Fibroblast of skin of left biceps (primary cell): ENCODE data around the gene MYEOV.

Source experiments
- DNase-seq, 2 experiments: peaks; one replicate each; pipeline ENCODE4 v3.0.0-alpha.2; 2013; ENCODE audit warnings: low read depth in 2 of 2

The MYEOV gene

GRCh38 chr11:69286374-69287371 is 7.3 kb upstream of the MYEOV start:
- no peak for DNase-seq

- no peak for DNase-seq
Measured at GRCh38 chr11:69287968-69288882, 5.7 kb upstream of the MYEOV start.

DNA sequence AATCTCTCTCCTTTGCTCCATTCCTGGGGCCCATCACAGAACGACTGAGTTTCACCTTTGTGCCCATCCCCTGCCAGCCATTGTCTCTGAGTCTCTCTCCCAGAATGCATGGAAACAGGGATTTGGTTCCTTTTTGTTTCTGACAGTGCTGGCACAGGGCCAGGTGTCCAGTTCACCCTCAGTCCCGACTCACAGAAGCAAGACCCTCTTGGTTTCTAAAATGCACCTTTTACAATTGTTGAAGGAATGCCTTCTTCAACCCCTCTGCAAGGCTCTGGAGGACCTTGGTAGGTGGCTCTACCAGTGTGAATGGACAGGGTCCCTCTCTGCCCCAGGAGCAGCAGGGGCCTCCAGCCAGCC is 5.1 kb upstream of the MYEOV start:
- DNase-seq, result no peak

DNA sequence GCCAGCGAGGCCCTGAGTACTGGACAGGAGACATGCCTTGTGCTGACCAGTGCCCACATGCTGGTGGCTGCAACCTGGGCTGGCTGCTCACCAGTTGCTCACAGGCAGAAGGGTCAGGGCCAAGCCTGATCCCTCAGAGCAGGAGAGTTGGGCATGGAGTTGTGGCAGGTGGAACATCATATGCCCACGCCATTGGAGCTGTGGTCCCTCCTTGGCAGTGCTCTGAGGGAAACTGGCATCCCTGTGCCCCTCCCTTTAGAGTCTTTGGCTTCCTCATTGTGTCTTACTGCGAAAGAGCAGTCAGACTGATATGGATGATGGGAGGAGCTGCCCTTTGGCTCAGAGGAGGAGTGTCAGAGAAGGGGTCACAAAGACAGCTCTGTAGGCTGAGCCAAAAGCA is 3.1 kb upstream of the MYEOV start:
- DNase-seq, result no peak

- no peak for DNase-seq
Measured at GRCh38 chr11:69291459-69292110, 2.4 kb upstream of the MYEOV start.

- DNase-seq, result no peak
Measured at GRCh38 chr11:69292221-69292648, 1.7 kb upstream of the MYEOV start.

- no peak for DNase-seq
Measured at GRCh38 chr11:69293087-69293486, 868 bp upstream of the MYEOV start.

- DNase-seq, result no peak
Measured at GRCh38 chr11:69294571-69295078, 670 bp downstream of the MYEOV start.

DNA sequence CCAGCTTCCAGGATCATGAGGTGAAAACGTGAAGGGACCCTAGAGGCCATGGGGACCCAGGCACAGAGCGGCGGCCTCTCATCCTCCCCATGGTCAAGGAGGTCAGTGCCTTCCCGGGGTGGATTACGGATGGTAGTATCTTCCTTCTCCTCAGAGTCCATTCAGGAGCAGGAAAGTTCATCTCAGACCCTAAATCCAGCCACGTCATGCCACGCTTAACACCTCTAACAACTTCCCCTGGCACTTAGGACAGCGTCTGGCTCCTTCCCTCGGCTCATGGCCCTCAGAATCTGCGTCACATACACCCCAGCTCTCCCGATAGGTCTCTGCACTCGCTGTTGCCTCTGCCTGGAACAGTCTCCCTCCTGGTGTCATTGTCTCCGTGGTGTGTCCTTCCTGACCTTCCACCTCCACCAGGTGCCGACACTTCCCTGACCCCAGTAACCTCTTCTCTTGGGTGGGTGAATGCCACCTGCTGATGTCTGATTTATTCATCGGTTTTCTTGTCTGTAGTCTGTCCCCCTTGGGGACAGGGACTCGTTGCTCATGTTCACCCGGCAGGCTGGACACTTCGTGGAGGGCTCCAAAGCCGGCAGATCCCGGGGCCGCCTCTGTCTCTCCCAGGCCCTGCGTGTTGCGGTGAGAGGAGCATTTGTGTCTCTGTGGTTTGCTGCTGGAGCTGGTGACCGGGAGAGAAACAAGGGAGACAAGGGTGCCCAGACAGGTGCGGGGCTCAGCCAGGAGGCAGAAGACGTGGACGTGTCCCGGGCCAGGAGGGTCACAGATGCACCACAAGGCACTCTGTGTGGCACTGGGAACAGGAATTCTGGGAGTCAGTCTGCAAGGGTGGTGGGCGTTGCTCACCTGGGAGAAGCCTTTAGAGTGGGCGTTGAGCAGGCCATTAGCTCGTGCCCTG is 1.4 kb downstream of the MYEOV start:
- DNase-seq, result no peak

DNA sequence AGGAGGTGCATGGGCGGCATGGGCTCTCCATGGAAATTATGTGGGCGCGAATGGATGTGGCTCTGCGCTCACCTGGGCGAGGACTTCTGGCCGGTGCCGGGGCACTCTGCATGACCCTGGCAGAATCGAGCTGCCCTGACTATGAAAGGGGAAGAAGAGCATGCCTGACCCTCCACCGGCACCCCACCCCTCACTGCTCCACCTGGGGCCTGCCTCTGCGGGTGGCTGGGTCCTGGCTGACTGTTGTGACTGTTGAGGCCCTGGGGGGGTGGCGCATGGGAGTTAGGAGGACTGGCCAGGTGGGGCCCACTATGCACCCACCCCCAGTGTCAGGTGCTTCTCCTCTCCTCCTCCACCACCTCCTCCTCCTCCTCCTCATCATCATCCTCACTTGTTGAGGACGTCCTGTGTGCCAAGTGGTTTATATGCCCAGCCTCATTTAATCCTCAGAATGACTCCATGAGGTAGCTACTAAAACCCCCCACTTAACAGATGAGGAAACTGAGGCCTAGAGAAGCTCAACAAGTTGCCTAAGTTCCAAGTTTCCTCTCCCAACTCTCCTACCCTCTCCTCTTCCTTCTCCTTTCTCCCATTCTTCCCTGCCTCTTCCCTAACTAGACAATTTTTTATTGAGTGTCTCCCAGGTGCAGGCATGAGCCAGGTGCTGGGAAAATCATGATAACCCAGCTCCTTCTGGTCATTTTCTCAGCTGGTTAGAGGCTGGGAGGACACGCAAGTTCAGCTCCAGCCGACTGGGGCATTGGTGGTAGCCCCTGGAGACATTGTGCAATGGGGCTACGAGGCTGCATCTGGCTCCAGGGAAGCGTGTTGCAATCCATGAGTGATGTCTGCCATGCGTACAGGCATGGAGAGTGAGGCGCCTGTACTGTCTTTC is 2.3 kb downstream of the MYEOV start:
- peak in 1 of 2 experiments; percentile 30 for DNase-seq

DNA sequence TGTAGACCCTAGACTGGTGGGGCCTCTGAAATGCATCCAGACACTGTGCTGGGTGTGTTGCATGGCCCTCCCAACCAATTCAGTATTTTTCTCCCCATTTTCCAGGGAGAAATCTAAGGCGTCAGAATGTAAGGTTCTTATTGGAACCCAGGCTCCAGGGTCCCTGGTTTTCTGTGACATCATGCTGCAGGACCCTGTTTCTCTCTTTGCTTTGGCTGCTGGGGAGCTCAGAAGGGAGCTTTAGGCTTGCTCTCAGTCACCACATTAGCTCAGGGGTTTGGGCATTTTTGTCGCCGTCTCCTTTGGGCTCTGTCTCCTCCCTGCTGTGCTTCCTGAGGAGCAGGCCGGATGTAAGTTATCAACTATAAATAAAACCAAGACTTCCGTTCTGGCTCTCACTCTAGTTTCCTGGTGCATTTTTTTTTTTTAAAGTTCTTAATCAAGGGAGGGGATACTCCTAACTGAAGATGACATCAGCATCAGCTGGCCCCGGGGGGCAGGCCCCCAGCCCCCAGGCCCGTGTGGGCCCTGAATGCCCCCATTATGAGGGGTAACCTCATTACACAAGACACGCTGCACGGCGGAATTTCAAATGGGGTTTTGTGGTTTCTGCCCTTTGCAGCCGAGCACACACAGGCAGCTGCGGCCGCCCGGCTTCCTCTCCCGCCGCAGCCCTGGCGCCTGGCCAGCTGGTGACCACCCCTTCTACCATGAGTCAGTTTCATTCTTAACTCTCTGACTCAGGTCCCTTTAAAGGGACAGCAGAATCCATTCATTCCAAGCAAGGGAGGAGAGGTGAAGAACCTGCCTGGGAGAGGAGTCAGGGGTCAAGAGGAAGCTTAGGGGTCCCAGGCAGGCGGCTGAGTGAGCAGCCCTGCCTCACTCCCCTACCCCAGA is 3.2 kb downstream of the MYEOV start:
- peak; percentile 97 for DNase-seq

- DNase-seq, result no peak
Measured at GRCh38 chr11:69297787-69298266, 3.9 kb downstream of the MYEOV start.

- no peak for DNase-seq
Measured at GRCh38 chr11:69298267-69299022, 4.5 kb downstream of the MYEOV start.

DNA sequence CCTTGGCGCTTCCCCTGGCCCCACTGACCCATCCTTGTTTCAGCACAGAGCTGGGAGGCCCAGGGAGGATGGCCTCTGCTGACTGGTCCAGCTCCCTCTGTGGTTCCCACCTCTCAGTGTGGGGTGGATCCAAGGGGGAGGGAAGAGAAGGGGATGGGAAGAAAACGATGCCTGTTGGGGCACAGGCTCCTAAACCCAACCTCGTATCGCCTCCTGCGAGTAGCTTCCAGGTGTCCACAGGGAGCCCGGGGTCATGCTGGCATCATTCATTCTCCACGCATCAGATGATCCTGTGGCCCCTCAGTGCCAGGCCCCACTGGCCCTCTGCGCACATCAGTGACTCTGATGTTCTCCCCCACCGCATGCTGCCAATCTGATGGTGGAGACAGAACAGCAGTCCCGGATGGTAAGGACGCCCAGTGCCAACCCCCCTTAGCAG is 5.1 kb downstream of the MYEOV start:
- no peak for DNase-seq

DNA sequence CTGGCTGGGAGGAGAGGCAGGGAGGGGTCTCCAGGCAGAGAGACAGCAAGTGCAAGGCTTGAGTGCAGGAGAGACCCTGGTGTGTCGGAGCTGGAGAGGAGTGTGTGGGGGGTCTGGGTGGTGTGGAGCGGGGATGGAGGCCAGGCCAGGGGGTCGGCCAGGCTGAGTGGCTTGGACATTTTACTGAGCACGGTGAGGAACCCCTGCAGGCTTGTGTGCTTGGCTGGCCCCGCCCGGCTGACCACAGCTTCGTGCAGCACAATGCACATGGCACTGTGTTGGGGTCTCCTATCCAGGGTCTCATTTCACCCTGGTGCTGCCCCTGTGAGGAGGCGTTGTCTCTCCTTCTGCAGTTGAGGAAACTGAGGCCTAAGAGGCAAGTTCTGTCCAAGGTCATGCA is 5.6 kb downstream of the MYEOV start:
- no peak for DNase-seq

GRCh38 chr11:69300120-69301060 is 6.4 kb downstream of the MYEOV start:
- DNase-seq, result no peak

- DNase-seq, result no peak
Measured at GRCh38 chr11:69301081-69301454, 7.1 kb downstream of the MYEOV start.
